Subcutaneous abdominal adipose tissue (tissue), 5 donors: Measurements from ENCODE around the gene CAPN12.
A peak's percentile ranks its signal among the peaks of the same experiment; 100 is the strongest.

ENCODE experiments used
- H3K27ac ChIP-seq: one replicate; pipeline ENCODE4 v1.7.0; 2013; ENCODE audit warnings: low read depth, mild to moderate bottlenecking, inconsistent platforms, low read length, moderate library complexity
- H3K27me3 ChIP-seq, 5 donors: one replicate each; pipeline ENCODE4 v1.7.0; 2013; ENCODE audit warnings: low read length in 5 of 5, inconsistent platforms in 1 of 5; ENCODE audit not compliant: control insufficient read depth in 5 of 5, insufficient read depth in 4 of 5
- H3K36me3 ChIP-seq, 5 donors: one replicate each; pipeline ENCODE4 v1.7.0; 2013; ENCODE audit warnings: low read length in 5 of 5; ENCODE audit not compliant: control insufficient read depth in 5 of 5, insufficient read depth in 5 of 5
- H3K4me1 ChIP-seq, 5 donors: one replicate each; pipeline ENCODE4 v1.7.0; 2013; ENCODE audit warnings: low read length in 5 of 5, mild to moderate bottlenecking in 3 of 5, moderate library complexity in 1 of 5; ENCODE audit not compliant: control insufficient read depth in 5 of 5, insufficient read depth in 5 of 5
- H3K4me3 ChIP-seq, 5 donors: one replicate each; pipeline ENCODE4 v1.7.0; 2013; ENCODE audit warnings: low read length in 5 of 5, low read depth in 1 of 5
- H3K9ac ChIP-seq, 5 donors: one replicate each; pipeline ENCODE4 v1.7.0; 2013; ENCODE audit warnings: low read length in 5 of 5, mild to moderate bottlenecking in 4 of 5, moderate library complexity in 3 of 5
- H3K9me3 ChIP-seq, 5 donors: one replicate each; pipeline ENCODE4 v1.7.0; 2013; ENCODE audit warnings: low read length in 5 of 5; ENCODE audit not compliant: control insufficient read depth in 5 of 5
- donor health status: healthy.
- donor health status: healthy.
- donor health status: healthy.
- donor health status: healthy.
- donor health status: healthy.

Gene CAPN12

GRCh38 chr19:38705197-38706019 is 38.9 kb downstream of the CAPN12 start:
- Histone ChIP-seq H3K4me1 (peaks cover 8 to 73% (median 60%) of the 10 kb centered on the region in 5 donors), H3K4me3 (no peak overlapping the region), H3K9ac (peak overlapping the region in 1 of 5 donors; percentile 14), H3K27ac (peak overlapping the region; percentile 30), H3K9me3 (no peaks in the 10 kb centered on the region), H3K36me3 (peaks cover 0 to 99% (median 97%) of the 10 kb centered on the region in 5 donors), H3K27me3 (no peaks in the 10 kb centered on the region)

DNA sequence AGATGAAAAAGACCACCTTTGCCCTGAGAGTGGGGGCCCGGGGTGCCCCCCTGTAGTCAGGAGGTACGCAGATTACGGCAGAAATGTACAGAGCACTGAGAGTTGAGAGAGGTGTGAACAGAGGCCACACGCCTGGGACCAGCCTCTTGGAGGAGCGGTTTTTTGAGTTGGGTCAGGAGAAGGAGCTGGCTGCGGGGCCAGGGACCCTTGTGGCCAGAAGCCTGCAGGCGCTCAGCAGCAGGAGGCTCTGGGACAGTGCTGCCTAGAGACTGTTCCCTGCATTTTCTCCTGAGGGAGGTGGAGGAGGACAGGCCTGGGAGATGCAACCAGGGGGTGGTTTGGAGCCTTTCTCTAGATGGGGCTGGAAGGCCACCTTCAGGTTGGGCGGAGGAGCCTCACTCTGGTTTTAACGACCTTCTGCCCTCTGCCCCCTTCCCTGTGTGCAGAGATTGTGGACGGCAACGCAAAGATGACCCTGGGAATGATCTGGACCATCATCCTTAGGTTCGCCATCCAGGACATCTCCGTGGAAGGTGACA is 39.7 kb downstream of the CAPN12 start:
- Histone ChIP-seq H3K4me1 (peaks cover 7 to 71% (median 59%) of the 10 kb centered on the region in 5 donors), H3K36me3 (peaks cover 0 to 95% (median 92%) of the 10 kb centered on the region in 5 donors), H3K4me3 (no peak overlapping the region), H3K9me3 (no peaks in the 10 kb centered on the region), H3K27ac (no peak overlapping the region), H3K27me3 (no peaks in the 10 kb centered on the region), H3K9ac (no peak overlapping the region)

- no peak overlapping the region for H3K4me3 ChIP-seq
- no peak overlapping the region for H3K9ac ChIP-seq
- peaks cover 0 to 85% (median 82%) of the 10 kb centered on the region in 5 donors for H3K36me3 ChIP-seq
- H3K9me3 ChIP-seq: no peaks in the 10 kb centered on the region
- H3K4me1 ChIP-seq: peaks cover 9 to 71% (median 59%) of the 10 kb centered on the region in 5 donors
- no peaks in the 10 kb centered on the region for H3K27me3 ChIP-seq
- H3K27ac ChIP-seq: no peak overlapping the region
Measured at GRCh38 chr19:38703509-38703908, 40.8 kb downstream of the CAPN12 start.

DNA sequence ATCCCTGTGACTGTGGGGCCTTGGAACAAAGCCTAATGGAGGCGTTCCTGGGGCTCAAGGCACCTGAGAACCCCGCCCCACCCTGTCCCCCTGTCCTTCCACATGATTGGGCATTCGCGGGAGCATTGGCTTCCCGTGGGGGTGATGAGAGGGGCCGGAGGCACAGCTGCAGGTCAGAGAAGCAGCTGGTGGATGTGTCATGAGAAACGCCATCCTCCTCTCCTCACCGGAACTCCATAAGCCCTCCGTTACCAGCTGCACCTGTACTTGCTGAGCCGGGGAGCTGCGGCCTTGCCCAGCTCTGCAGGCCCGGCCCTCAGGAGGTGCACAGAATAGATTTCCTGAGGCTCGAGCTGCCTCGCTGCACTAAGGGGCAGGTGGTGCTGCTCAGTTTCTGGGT is 42.0 kb downstream of the CAPN12 start:
- Histone ChIP-seq H3K27ac (no peak overlapping the region), H3K4me1 (peaks cover 7 to 71% (median 59%) of the 10 kb centered on the region in 5 donors), H3K36me3 (peaks cover 0 to 77% (median 72%) of the 10 kb centered on the region in 5 donors), H3K9me3 (no peaks in the 10 kb centered on the region), H3K4me3 (no peak overlapping the region), H3K9ac (no peak overlapping the region), H3K27me3 (no peaks in the 10 kb centered on the region)

DNA sequence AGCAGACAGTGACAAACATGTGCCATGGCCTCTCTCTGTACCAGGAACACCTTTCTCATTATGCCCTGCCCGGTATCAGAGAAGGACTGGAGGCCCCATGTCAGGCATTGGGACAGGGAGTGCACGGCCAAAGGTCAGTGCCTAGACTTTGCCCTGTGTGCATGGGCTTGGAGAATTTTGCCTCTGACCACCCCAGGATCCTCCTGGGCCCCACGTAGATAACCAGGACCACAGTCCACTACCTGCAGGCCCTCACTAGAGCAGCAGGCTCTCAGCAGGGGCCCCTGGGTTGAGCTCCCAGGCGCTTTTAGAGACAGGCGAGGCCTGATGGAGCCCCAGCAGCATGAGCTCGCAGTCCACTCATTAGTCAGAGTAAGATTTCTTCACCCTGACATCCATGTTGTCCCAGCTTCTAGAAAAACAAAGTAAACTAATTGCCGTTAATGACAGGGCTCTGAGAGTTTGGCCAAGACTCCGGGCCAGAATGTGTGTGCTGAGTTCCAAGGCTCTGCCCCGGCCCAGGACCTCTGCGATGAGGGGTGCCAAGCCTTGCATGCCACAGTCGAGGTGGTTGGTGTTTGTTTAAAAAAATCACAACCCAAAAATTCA is 42.7 kb downstream of the CAPN12 start:
- H3K9ac ChIP-seq: no peak overlapping the region
- H3K27ac ChIP-seq: no peak overlapping the region
- no peaks in the 10 kb centered on the region for H3K27me3 ChIP-seq
- no peaks in the 10 kb centered on the region for H3K9me3 ChIP-seq
- H3K4me1 ChIP-seq: peaks cover 13 to 71% (median 59%) of the 10 kb centered on the region in 5 donors
- H3K36me3 ChIP-seq: peaks cover 0 to 73% (median 67%) of the 10 kb centered on the region in 5 donors
- H3K4me3 ChIP-seq: no peak overlapping the region

GRCh38 chr19:38700902-38701454 is 43.3 kb downstream of the CAPN12 start:
- no peak overlapping the region for H3K9ac ChIP-seq
- H3K9me3 ChIP-seq: no peaks in the 10 kb centered on the region
- peaks cover 0 to 67% (median 66%) of the 10 kb centered on the region in 5 donors for H3K36me3 ChIP-seq
- H3K4me1 ChIP-seq: peaks cover 15 to 71% (median 60%) of the 10 kb centered on the region in 5 donors
- no peak overlapping the region for H3K4me3 ChIP-seq
- H3K27me3 ChIP-seq: no peaks in the 10 kb centered on the region
- H3K27ac ChIP-seq: no peak overlapping the region

- H3K27me3 ChIP-seq: no peaks in the 10 kb centered on the region
- H3K9me3 ChIP-seq: no peaks in the 10 kb centered on the region
- peaks cover 15 to 71% (median 62%) of the 10 kb centered on the region in 5 donors for H3K4me1 ChIP-seq
- H3K4me3 ChIP-seq: no peak overlapping the region
- H3K36me3 ChIP-seq: peaks cover 0 to 62% (median 61%) of the 10 kb centered on the region in 5 donors
- no peak overlapping the region for H3K27ac ChIP-seq
- no peak overlapping the region for H3K9ac ChIP-seq
Measured at GRCh38 chr19:38700350-38700901, 43.8 kb downstream of the CAPN12 start.

DNA sequence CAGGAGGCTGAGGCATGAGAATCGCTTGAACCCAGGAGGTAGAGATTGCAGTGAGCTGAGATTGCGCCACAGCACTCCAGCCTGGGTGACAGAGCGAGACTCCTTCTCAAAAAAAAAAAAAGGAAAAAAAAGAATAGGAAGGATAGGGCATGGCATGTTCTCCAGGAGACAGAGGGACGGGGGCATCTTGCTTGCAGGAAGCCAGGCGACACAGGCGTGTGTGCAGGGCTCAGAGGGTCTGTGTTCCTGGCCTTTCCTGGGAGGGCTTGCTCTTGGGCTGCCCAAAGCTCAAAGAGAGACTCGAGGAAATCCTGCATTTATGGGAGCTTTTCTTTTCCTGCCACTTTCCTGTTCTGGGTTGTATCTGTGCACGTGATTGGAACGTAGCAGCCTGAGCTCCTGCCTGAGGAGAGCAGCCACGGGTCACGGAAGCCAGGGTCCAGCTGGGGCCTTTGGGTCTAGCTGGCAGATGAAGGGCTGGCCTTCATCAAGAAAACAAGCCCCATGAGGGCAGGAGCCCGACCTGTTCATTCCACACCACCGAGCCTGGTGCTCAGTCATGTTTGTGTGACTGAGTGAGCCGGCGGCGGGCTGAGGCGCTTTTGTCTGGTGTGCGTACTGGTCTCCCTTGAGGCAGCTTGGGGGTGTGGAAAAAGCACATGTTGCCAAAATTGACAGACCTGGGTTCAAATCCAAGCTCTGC is 44.5 kb downstream of the CAPN12 start:
- H3K9ac ChIP-seq: no peak overlapping the region
- H3K27me3 ChIP-seq: no peaks in the 10 kb centered on the region
- peaks cover 18 to 72% (median 63%) of the 10 kb centered on the region in 5 donors for H3K4me1 ChIP-seq
- no peak overlapping the region for H3K4me3 ChIP-seq
- H3K36me3 ChIP-seq: peaks cover 0 to 56% (median 54%) of the 10 kb centered on the region in 5 donors
- H3K9me3 ChIP-seq: no peaks in the 10 kb centered on the region
- H3K27ac ChIP-seq: no peak overlapping the region

DNA sequence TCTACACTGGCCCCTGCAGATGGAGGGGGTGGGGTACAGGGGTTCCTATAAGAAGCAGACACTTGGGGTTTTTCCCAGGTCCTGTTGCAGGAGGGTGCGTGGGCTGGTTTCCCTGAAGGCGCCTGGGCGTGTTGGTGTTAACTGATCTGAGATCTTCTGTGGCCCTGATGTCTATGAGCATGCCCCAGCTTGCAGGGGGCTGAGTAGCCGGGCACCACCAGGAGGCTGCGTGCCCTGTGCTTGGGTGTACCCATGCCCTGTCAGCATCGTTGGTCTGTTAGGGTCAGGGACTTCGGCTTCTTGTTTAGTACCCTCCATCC is 45.3 kb downstream of the CAPN12 start:
- Histone ChIP-seq H3K36me3 (peaks cover 0 to 49% (median 46%) of the 10 kb centered on the region in 5 donors), H3K4me3 (no peak overlapping the region), H3K9ac (no peak overlapping the region), H3K27ac (no peak overlapping the region), H3K27me3 (no peaks in the 10 kb centered on the region), H3K9me3 (no peaks in the 10 kb centered on the region), H3K4me1 (peaks cover 18 to 80% (median 71%) of the 10 kb centered on the region in 5 donors)
